AG04450 (cell line): ENCODE data around the gene LONRF2. TPM values are rescaled to one million over a fixed set of nuclear protein-coding genes. Genes with fewer than 3 reads are reported as not detected.

ENCODE experiments used
- CTCF ChIA-PET: fragments of 300-600, 350-600 bp; formaldehyde crosslinking; extraction: SDS; loops from one replicate; lab custom pipeline; 2022; ENCODE audit warnings: antibody characterized with exemption, inconsistent platforms; lab: Charles Lee
- POLR2A ChIA-PET: fragments of 350-600 bp; formaldehyde crosslinking; extraction: SDS; loops from one replicate; lab custom pipeline; 2021; ENCODE audit warnings: antibody characterized with exemption, inconsistent platforms; lab: Yijun Ruan, JAX
- DNase-seq: peaks from one replicate; pipeline ENCODE4 v3.0.0-alpha.2; 2011; ENCODE audit warnings: low read depth, low spot score
- H3K27ac ChIP-seq: one replicate; pipeline ENCODE4 v1.5.1; 2012; ENCODE audit warnings: low read depth, low read length, control low read depth
- H3K27me3 ChIP-seq: one replicate; pipeline ENCODE4 v1.6.0; 2012; ENCODE audit warnings: low read length; ENCODE audit not compliant: control insufficient read depth, insufficient read depth
- H3K4me3 ChIP-seq: 2 replicates; pipeline ENCODE4 v1.5.1; 2011; ENCODE audit warnings: mild to moderate bottlenecking, low read depth, low read length, control low read depth
- H3K9me3 ChIP-seq: 2 replicates; pipeline ENCODE4 v1.5.1; 2012; ENCODE audit warnings: low read length; ENCODE audit not compliant: control insufficient read depth, insufficient read depth
- CTCF ChIP-seq: IDR thresholded peaks from 2 replicates; pipeline ENCODE4 v1.5.1; 2011; ENCODE audit warnings: low read depth, low read length, control low read depth, inconsistent platforms
- polyA plus RNA-seq: library from polyadenylated mRNA; depleted of rRNA; stranded (reverse); fragments of >200 nt; gene quantifications from 2 replicates; pipeline ENCODE4 v1.2.3, GENCODE V29; 2011

LONRF2 gene
- polyA plus RNA-seq, 1 experiment: 0.98 TPM

DNA sequence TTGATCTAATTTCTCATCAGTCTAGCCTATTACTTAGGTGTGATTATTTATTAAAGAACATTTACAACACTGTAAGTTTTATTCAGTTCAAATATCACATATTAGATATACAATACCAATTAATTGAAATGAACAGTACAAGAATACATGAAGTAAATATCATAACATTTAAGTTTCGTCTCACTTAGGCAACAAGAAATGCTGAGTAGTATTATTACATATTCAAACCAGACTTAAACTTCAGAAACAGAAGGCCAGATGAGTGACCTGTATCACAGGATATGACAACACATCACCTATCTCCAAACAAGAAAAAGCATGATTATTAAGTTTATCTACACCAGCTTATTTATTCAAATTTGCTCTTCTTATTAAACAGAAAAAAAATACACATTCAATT is 48.9 kb downstream of the LONRF2 start:
- ChIA-PET CTCF (interaction anchor here (1.3 to 7.6 kb wide), 3 partner anchors 11 to 108 kb away, joined by 3 to 77 read pairs (median 8); no protein-coding TSS in a partner anchor), POLR2A (no interaction called here)
- TF ChIP-seq CTCF: no peak
- H3K9me3 ChIP-seq: peaks cover 7% of the 10 kb centered on the region
- no peak overlapping the region for H3K27ac ChIP-seq
- H3K4me3 ChIP-seq: no peak overlapping the region
- DNase-seq: no peak
- H3K27me3 ChIP-seq: no peaks in the 10 kb centered on the region

GRCh38 chr2:100272841-100273329 is 49.4 kb downstream of the LONRF2 start:
- peaks cover 7% of the 10 kb centered on the region for H3K9me3 ChIP-seq
- H3K27ac ChIP-seq: no peak overlapping the region
- CTCF ChIA-PET: interaction anchor here (1.8 to 7.6 kb wide), 2 partner anchors 11 to 108 kb away, joined by 8 to 77 read pairs; no protein-coding TSS in a partner anchor
- TF ChIP-seq CTCF: no peak
- DNase-seq: no peak
- no peak overlapping the region for H3K4me3 ChIP-seq
- POLR2A ChIA-PET: no interaction called here
- H3K27me3 ChIP-seq: no peaks in the 10 kb centered on the region

DNA sequence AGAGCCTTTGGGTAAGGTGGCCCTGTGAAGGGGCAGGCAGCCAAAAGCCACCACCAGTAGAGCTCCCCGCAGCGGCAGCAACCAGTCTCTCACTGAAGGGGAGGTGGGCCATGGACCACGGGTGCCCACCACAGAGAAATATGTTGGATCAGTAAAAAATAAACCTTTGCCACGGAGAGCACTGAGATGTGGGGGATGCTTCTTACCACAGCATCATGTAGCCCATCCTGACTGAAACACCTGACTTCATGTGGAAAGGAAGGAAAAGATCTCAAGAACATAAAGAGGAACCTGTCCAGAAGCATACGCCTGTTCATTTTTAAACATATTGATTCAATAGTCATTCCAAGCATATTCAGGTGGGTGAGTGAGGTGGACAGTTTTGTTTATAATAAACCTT is 51.1 kb downstream of the LONRF2 start:
- H3K27me3 ChIP-seq: no peaks in the 10 kb centered on the region
- H3K27ac ChIP-seq: no peak overlapping the region
- TF ChIP-seq CTCF: no peak
- DNase-seq: no peak
- CTCF ChIA-PET: interaction anchor here (0.7 to 7.6 kb wide), 2 partner anchors 9 to 110 kb away, joined by 4 to 77 read pairs; no protein-coding TSS in a partner anchor
- POLR2A ChIA-PET: no interaction called here
- H3K9me3 ChIP-seq: peaks cover 7% of the 10 kb centered on the region
- no peak overlapping the region for H3K4me3 ChIP-seq

DNA sequence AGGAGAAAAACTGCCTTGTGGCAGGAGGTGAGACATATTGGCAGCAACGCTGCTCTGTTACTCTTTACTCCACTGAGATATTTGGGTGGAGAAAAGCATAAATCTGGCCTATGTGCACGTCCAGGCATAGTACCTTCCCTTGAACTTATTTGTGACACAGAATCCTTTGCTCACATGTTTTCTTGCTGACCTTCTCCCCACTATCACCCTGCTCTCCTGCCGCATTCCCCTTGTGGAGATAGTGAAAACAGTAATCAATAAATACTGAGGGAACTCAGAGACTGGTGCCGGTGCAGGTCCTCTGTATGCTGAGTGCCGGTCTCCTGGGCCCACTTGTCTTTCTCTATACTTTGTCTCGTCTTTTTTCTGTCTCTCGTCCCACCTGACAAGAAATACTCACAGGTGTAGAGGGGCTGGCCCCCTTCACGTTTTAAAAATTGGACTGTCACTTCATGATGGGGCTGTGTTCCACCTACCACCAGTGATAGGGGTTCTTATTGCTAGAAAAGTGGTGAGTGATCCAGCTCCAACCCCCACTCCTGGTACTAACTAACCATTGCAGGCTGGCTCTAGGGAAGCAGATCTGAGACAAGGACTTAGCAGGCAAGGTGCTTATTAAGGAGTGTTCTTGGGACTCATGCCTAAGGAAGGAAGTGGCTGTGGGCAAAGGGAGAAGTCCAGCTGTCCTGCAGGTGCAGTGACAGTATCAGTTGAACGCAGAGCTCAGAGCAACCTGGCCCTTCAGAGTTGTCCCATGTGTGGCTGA is 51.7 kb downstream of the LONRF2 start:
- H3K27ac ChIP-seq: no peak overlapping the region
- no peak for TF ChIP-seq CTCF
- ChIA-PET CTCF (interaction anchor here (1.7 to 7.6 kb wide), 2 partner anchors 9 to 10 kb away, joined by 11 to 77 read pairs; no protein-coding TSS in a partner anchor), POLR2A (no interaction called here)
- no peak for DNase-seq
- H3K27me3 ChIP-seq: no peaks in the 10 kb centered on the region
- H3K9me3 ChIP-seq: peaks cover 7% of the 10 kb centered on the region
- no peak overlapping the region for H3K4me3 ChIP-seq

GRCh38 chr2:100269889-100270288 is 52.4 kb downstream of the LONRF2 start:
- ChIA-PET CTCF (interaction anchor here (0.9 to 1.7 kb wide), 2 partner anchors 9 to 112 kb away, joined by 9 to 11 read pairs; no protein-coding TSS in a partner anchor), POLR2A (no interaction called here)
- Histone ChIP-seq H3K9me3 (peaks cover 7% of the 10 kb centered on the region), H3K27me3 (no peaks in the 10 kb centered on the region), H3K27ac (no peak overlapping the region), H3K4me3 (no peak overlapping the region)
- no peak for DNase-seq
- no peak for TF ChIP-seq CTCF
